22Rv1 (cell line): ENCODE results near the gene CBY3.

ENCODE experiments used
- H3K27ac ChIP-seq: fragments of 450-650 bp; 2 replicates; pipeline ENCODE4 v1.5.1; 2017
- ZFX ChIP-seq: fragments of 450-650 bp; IDR thresholded peaks from 2 replicates; pipeline ENCODE4 v1.6.1; 2017; ENCODE audit warnings: antibody characterized with exemption, borderline replicate concordance
- TF ChIP-seq, protein P1 (sequence below): fragments of 450-650 bp; IDR thresholded peaks from 2 replicates; pipeline ENCODE4 v1.5.1; 2017; ENCODE audit warnings: mild to moderate bottlenecking

CBY3 gene

GRCh38 chr5:179716286-179716685, 35.5 kb upstream of the CBY3 start:
- TF ChIP-seq, protein P1, sequence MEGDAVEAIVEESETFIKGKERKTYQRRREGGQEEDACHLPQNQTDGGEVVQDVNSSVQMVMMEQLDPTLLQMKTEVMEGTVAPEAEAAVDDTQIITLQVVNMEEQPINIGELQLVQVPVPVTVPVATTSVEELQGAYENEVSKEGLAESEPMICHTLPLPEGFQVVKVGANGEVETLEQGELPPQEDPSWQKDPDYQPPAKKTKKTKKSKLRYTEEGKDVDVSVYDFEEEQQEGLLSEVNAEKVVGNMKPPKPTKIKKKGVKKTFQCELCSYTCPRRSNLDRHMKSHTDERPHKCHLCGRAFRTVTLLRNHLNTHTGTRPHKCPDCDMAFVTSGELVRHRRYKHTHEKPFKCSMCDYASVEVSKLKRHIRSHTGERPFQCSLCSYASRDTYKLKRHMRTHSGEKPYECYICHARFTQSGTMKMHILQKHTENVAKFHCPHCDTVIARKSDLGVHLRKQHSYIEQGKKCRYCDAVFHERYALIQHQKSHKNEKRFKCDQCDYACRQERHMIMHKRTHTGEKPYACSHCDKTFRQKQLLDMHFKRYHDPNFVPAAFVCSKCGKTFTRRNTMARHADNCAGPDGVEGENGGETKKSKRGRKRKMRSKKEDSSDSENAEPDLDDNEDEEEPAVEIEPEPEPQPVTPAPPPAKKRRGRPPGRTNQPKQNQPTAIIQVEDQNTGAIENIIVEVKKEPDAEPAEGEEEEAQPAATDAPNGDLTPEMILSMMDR = no peak
- TF ChIP-seq ZFX = no peak

GRCh38 chr5:179700401-179700918, 19.6 kb upstream of the CBY3 start:
- TF ChIP-seq ZFX = no peak
- TF ChIP-seq, protein P1 = no peak
- H3K27ac ChIP-seq = peak overlapping the region; percentile 95

More at GRCh38 chr5:179716286-179716685, 35.5 kb upstream of the CBY3 start:
- H3K27ac ChIP-seq = 0 out of 2 replicates have a peak overlapping the region, but pooled peaks have one; percentile 17

DNA sequence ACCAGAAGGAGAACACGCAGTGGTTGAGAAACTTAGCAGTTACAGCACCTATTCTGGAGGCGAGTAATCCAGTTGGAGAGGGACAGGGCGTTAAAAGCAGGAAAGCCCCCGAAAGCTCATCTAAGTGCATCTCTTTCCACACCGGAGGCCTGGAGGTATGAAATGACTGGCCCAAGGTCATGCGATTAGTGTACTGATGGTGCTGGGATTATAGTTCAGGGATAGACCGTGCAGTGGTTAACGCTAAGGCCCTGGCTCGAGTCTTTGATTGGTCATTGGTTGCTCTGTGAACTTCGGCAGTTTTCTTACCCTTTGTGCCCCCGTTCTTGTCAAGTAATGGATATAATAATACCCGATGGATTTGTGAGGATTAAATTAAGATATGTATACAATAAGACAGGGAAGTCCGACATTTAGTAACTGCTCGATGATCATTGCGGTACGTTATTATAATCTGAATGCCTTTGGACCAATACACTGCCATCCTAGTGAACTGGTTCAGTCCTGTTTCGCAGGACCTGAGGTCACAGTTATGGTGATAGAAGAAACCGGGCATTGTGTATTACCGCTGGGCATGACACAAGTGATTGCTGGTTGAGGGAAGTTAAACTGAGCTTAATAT, 18.9 kb upstream of the CBY3 start:
- peak overlapping the region; percentile 95 for H3K27ac ChIP-seq
- no peak for TF ChIP-seq ZFX
- TF ChIP-seq, protein P1 = no peak

- H3K27ac ChIP-seq = peak within 1 kb of the TSS; percentile 95
- TF ChIP-seq, protein P1 = no peak
- TF ChIP-seq ZFX = no peak
These were observed 18.2 kb upstream of the CBY3 start, which contains the start of gene CANX for GRCh38 chr5:179698935-179699615. TSS of gene CANX (plus strand) at chr5:179698967. CDS start at chr5:179705682, 6,715 bp downstream.

GRCh38 chr5:179697993-179698934, 17.4 kb upstream of the CBY3 start:
- TF ChIP-seq, protein P1 = no peak
- TF ChIP-seq ZFX = no peak
- peak overlapping the region; percentile 95 for H3K27ac ChIP-seq

GRCh38 chr5:179697543-179697942, 16.7 kb upstream of the CBY3 start:
- H3K27ac ChIP-seq = peak overlapping the region; percentile 95

GRCh38 chr5:179697108-179697507, 16.3 kb upstream of the CBY3 start:
- H3K27ac ChIP-seq = peak overlapping the region; percentile 95
- TF ChIP-seq ZFX = no peak
- TF ChIP-seq, protein P1 = no peak
